Measurements from ENCODE around the gene STOX1.
"Not testable (repeated sequence)": the region's sequence is repeated elsewhere in the genome, so short reads cannot be mapped to it uniquely, and the experiment has no call there.

STOX1 gene

GRCh38 chr10:68831961-68832455, 4.7 kb downstream of the STOX1 start:
- no peak for DNase-seq

GRCh38 chr10:68832601-68833000, 5.3 kb downstream of the STOX1 start:
- no peak for DNase-seq

GRCh38 chr10:68837626-68838322, 10.4 kb downstream of the STOX1 start:
- DNase-seq = no peak

- not testable (repeated sequence) for DNase-seq
Observed at GRCh38 chr10:68840650-68841049, 13.3 kb downstream of the STOX1 start.

DNA sequence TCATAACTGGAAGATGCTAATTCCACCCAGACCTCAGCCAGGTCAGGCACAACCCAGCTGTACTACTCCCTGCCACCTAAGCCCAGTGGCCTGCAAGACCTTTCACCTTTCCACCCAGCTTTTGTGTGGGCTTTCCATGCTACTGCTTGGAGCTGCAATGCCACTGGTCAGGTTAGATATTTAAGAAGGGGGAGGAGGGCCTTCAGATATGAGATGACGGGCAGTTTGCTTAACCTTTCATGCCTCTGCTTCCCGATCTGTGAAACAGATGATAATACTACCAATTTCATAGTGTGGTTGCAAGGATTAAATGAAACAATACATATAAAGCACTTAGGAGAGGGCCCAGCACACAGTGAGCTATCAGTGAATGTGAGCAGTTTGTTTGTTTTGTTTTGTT, 20.9 kb downstream of the STOX1 start:
- no peak for DNase-seq

GRCh38 chr10:68848806-68849205, 21.5 kb downstream of the STOX1 start:
- DNase-seq = no peak

- no peak for DNase-seq
Observed at GRCh38 chr10:68856352-68856751, 29.0 kb downstream of the STOX1 start.

- DNase-seq = no peak
Observed at GRCh38 chr10:68857005-68857404, 29.7 kb downstream of the STOX1 start.

GRCh38 chr10:68861253-68861652, 33.9 kb downstream of the STOX1 start:
- no peak for DNase-seq

DNA sequence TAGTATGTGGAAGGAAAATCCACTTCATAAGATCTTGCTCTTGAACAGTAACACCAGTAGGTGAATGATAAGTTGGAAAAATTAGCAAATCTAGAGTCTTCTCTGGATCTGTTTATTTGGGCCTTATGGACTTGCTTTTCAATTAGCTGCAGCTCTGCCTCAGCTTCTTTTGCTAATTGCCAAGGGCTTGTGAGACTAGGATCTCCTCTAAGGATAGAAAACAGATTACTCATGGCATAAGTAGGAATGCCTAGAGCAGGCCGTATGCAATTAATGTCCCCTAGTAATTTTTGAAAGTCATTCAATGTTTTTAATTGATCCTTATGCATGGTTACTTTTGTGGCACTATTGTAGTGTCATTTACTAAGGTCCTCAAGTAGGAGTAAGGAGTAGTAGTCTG, 37.3 kb downstream of the STOX1 start:
- DNase-seq = no peak

- DNase-seq = not testable (repeated sequence)
Observed at GRCh38 chr10:68868173-68868572, 40.8 kb downstream of the STOX1 start.

DNA sequence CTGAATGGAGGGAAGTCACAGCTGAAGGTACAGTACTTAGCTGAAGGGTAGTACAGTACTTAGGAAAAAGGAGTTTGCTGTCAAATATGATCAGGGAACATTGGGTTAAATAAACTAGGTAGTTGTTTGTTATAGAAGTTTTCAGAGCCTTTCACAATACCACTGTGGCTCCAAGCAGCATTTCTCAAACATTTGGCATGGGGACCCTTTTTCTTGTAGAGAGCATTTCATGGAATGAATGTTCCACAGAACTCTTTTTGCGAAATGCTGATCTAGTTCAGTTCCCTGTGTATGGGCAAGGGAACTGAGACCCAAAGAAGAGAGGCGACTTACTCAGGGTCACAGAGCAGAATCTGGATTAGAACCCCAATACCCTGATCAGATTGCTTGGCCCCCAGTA, 42.3 kb downstream of the STOX1 start:
- DNase-seq = no peak

- no peak for DNase-seq
Observed at GRCh38 chr10:68870061-68870460, 42.7 kb downstream of the STOX1 start.

- no peak for DNase-seq
Observed at GRCh38 chr10:68870545-68871104, 43.3 kb downstream of the STOX1 start.

- DNase-seq = no peak
Observed at GRCh38 chr10:68871105-68871711, 43.9 kb downstream of the STOX1 start.

DNA sequence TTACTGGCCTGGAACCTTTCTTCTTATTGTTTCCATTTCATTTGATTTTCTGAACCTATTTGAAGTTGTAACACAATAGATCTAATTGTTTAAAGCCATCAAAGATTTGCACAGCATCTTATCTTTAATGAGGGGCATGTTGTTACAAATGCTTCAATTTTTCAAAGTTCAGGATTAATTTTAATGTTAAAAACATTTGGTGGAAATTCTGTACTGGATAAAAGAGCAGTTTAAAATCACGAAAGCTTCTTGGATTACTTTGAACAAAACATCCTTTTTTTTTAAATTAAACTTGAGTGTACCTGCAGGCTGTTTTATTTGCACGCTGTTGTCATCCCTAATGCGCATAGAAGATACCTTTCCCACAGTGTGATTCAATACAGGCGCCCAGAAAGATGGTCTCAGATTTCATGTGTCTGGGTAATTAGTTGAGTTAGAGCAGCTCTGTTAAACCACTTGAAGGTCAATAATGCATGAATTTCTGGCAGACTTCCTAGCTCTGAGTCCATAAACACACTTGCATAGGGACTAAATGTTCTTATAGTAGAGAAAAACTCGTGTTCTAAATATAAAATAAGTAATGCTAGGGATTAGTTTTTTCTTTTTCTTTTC, 44.5 kb downstream of the STOX1 start:
- no peak for DNase-seq

- DNase-seq = no peak
Observed at GRCh38 chr10:68876246-68877138, 49.2 kb downstream of the STOX1 start.

DNA sequence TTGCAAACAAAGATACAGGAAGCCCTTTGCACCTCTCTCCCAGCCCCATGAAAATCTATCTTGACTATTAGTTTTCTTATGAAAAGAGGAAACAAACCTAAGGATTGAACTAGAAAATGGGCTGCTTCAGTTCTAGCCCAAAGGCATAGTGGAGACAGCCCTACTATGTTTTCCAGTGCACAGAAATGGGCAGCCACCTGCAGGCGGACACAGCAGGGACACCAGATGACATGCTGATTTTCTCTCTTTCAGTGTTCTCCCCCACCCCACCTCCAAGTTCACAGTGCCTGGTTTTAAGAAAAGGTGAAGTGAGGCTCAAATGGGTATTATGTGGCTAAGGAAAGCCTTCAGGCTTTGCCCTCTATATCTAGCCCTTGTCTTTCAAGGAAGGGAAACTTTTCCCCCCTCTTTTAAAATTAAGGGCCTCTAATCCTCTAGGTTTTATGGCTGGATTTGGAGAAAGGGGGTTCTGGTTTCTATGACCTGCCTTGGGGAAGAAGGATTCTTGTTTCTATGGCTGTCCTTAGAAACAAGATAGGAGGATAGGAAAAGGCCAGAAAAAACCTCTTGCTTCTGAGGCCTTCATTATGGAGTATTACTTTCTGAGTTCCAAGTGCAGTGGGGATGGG, 50.3 kb downstream of the STOX1 start:
- no peak for DNase-seq

DNA sequence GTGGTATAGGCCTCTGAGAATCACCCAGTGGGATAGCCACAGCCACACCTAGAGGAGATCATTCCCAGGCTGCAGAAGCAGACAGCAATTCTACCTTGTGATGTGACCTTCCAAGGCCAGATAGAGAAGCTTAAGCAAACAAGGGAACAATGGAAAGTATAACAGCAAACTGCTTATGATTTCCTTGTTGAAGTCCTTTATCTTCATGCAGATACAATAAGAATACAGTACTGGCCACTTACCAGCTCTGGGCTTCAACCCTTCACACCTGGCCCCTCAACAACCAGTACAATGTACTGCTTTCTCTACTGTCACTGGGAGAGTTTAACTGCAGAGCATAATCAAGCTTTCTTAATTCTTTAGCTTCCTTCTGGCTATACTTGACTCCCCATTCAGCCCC, 51.2 kb downstream of the STOX1 start:
- DNase-seq = no peak

DNA sequence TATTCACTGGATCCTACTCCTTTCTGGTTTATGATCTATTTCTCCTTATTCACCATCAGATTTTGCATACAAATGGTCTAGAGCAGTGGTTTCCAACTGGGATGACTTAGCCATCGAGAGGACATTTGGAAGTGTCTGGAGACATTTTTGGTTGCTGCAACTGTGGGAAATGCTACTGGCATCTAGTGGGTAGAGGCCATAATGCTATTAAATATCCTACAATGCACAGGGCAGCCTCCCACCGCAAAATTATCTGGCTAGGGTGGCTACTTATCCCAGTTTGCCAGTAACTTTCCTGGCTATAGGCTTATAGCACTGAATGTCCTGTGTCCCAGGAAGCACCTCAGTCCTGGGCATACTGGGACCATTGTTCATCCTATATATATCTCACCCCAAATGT, 52.3 kb downstream of the STOX1 start:
- no peak for DNase-seq

DNA sequence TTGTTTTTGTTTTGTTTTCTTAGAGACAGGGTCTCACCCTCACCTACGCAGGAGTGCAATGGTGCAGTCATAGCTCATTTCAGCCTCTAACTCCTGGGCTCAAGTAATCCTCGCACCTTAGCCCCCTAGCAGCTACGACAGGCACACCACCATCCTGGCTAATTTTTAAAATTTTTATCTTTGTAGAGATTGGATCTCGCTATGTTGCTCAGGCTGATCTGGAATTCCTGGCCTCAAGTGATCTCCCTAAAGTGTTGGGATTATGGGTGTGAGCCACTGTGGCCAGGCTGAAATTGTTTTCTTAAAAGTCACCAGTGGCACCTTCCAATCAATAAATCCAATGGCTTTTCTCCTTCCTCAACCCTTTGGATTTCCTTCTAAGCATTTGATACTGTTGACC, 52.9 kb downstream of the STOX1 start:
- no peak for DNase-seq

- DNase-seq = no peak
Observed at GRCh38 chr10:68895041-68895440, 67.7 kb downstream of the STOX1 start.
